NT2/D1 (cell line): Measurements from ENCODE around the gene NCBP2L.

Experiments used
- DNase-seq: peaks from one replicate; pipeline ENCODE4 v3.0.0-alpha.2; 2011; ENCODE audit warnings: low read depth, low spot score
- H3K27me3 ChIP-seq: 2 replicates; pipeline ENCODE4 v1.6.0; 2011; ENCODE audit warnings: mild to moderate bottlenecking; ENCODE audit not compliant: insufficient read length, insufficient read depth
- H3K36me3 ChIP-seq: 2 replicates; pipeline ENCODE4 v1.6.1; 2011; ENCODE audit warnings: mild to moderate bottlenecking, low read length, mixed read lengths; ENCODE audit not compliant: insufficient read depth, insufficient read length
- H3K4me1 ChIP-seq: 2 replicates; pipeline ENCODE4 v1.5.1; 2011; ENCODE audit not compliant: insufficient read depth, insufficient read length
- H3K4me3 ChIP-seq: 2 replicates; pipeline ENCODE4 v1.5.1; 2011; ENCODE audit warnings: low read depth; ENCODE audit not compliant: insufficient read length
- H3K9ac ChIP-seq: 2 replicates; pipeline ENCODE4 v1.6.0; 2011; ENCODE audit warnings: low read depth; ENCODE audit not compliant: insufficient read length
- H3K9me3 ChIP-seq: 2 replicates; pipeline ENCODE4 v1.5.1; 2011; ENCODE audit warnings: mild to moderate bottlenecking, low read length; ENCODE audit not compliant: insufficient read depth
- SUZ12 ChIP-seq: IDR thresholded peaks from 2 replicates; pipeline ENCODE4 v1.6.1; 2011; ENCODE audit not compliant: insufficient read length, insufficient read depth; ENCODE audit errors: extremely low read depth
- YY1 ChIP-seq: IDR thresholded peaks from 2 replicates; pipeline ENCODE4 v1.6.1; 2011; ENCODE audit not compliant: insufficient read length, insufficient read depth
- ZNF274 ChIP-seq: IDR thresholded peaks from 2 replicates; pipeline ENCODE4 v1.6.1; 2011; ENCODE audit warnings: mild to moderate bottlenecking, low read depth, low read length

NCBP2L gene

DNA sequence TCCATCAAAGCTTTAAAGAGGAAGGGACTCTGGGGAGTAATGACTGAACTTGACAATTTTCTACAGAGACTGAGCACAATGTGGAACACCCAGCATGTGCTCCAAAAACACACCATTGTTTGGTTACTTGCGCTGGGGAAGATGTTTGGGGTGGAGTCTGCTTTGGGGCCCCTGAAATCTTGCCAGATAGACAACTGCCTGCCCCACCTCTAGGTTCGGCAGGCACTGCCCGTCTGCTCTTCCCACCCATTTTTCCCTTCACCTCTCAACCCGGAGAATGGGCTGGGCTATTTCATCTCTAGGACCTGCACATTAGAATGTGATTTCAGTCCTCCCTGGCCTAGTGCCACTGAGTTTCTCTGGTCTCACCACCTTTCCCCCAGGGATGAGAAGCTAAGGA lies 43.8 kb upstream of the NCBP2L start:
- Histone ChIP-seq H3K9ac (no peak overlapping the region), H3K4me1 (peaks cover 24% of the 10 kb centered on the region), H3K4me3 (no peak overlapping the region), H3K36me3 (no peaks in the 10 kb centered on the region), H3K27me3 (no peaks in the 10 kb centered on the region), H3K9me3 (no peaks in the 10 kb centered on the region)
- DNase-seq, result no peak
- TF ChIP-seq SUZ12 (no peak), ZNF274 (no peak), YY1 (no peak)

DNA sequence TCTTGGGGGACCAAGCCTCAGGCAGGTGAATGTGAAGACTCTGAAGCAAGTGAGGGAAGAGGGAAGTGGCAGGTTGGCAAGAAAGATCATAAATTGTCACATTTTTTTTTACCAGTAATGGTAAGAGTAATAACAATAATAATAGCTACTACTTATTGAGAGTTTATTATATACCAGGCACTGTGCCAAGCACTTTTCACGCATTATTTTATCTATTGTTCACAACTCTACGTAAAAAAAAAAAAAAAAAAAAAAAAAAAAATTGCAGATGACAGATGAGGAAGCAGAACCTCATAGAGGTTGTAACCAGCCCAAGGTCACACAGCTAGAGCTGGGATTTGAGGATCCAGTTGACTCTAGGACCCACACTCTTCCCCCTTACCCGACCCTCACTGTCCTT lies 42.9 kb upstream of the NCBP2L start:
- Histone ChIP-seq H3K27me3 (no peaks in the 10 kb centered on the region), H3K36me3 (no peaks in the 10 kb centered on the region), H3K9ac (no peak overlapping the region), H3K9me3 (no peaks in the 10 kb centered on the region), H3K4me3 (no peak overlapping the region), H3K4me1 (peaks cover 17% of the 10 kb centered on the region)
- no peak for DNase-seq
- TF ChIP-seq ZNF274 (no peak), YY1 (no peak), SUZ12 (no peak)

DNA sequence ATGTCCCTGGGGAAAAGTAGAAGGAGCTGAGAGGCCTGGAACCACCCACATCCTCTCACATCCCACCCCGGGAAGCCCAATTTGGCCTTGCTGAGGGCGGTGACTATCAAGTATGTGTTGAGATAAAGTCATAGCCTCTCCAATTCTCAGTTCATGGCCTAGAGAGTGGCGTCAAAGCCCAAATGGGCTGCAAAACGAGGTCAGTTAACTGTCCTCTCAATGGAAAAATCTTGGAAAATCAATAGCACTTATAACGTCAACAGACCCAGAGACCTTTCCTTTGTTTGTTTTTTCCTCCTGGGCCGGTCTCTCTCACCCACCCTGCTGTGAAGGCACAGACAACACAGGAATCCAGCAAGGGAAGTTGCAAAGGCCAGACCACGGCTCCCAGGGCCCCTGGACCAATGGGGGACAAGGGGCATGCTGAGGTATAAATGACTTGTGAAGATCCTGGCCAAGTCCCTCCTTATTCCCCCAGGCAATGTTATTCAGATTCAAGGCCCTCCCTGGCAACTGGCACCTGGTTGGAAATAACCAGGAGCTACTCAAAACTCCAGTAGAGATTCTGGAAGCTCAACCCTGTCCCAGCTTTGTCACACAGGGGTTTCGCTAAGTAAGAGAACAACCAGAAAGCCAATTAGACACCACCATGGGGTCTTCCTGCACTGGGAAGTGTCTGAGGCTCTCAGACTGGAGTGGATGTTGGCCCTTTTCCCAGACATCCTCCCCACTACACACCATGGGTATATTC lies 40.6 kb upstream of the NCBP2L start:
- peaks cover 4% of the 10 kb centered on the region for H3K27me3 ChIP-seq
- H3K4me3 ChIP-seq, result no peak overlapping the region
- DNase-seq, result peak; percentile 78
- no peaks in the 10 kb centered on the region for H3K36me3 ChIP-seq
- H3K9me3 ChIP-seq, result no peaks in the 10 kb centered on the region
- peaks cover 14% of the 10 kb centered on the region for H3K4me1 ChIP-seq
- H3K9ac ChIP-seq, result no peak overlapping the region
- no peak for TF ChIP-seq SUZ12
- TF ChIP-seq YY1, result no peak
- TF ChIP-seq ZNF274, result no peak

DNA sequence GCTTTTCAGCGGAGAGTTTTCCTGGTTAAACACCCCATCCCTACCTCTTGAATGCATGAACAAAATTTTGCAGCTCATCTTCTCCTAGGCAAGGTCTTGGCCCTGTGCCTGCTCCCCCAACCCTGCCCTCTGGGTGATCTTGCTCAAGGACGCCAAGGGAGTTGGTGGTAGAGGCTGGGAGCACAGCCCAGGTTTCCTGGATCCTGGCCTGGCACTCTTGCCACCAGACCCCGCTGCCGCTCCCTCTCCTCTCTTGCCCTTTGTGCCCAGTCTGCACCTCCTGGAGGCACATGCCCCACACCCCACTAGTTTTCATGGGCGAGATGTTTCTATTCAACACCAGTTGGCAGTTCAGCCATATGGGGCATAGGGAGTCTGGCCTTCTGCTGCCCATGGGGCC lies 39.3 kb upstream of the NCBP2L start:
- H3K27me3 ChIP-seq, result peaks cover 4% of the 10 kb centered on the region
- H3K9me3 ChIP-seq, result no peaks in the 10 kb centered on the region
- TF ChIP-seq SUZ12, result no peak
- no peak for TF ChIP-seq YY1
- TF ChIP-seq ZNF274, result no peak
- H3K4me3 ChIP-seq, result no peak overlapping the region
- no peak for DNase-seq
- no peaks in the 10 kb centered on the region for H3K36me3 ChIP-seq
- no peak overlapping the region for H3K9ac ChIP-seq
- peaks cover 14% of the 10 kb centered on the region for H3K4me1 ChIP-seq

DNA sequence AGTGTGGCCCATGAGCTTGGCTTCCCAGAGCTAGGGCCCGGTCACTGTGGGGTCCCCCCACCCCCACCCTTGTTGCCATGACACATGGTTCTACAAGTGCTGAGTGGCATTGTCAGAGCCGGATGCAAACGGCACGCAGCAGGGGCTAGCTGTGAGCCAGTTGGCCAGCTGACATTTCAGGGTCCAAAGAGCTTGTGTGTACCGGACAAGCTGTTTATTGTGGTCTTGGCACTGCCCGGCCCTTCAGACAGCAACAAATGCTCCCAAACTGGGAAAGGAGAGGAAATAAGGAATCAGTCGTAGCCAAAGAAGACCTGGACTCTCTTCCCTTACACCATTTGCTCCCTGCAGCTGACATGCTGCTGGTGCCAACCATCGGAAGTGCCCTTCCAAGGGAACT lies 38.8 kb upstream of the NCBP2L start:
- no peaks in the 10 kb centered on the region for H3K36me3 ChIP-seq
- H3K9me3 ChIP-seq, result no peaks in the 10 kb centered on the region
- H3K4me1 ChIP-seq, result peaks cover 13% of the 10 kb centered on the region
- no peak overlapping the region for H3K9ac ChIP-seq
- no peak overlapping the region for H3K4me3 ChIP-seq
- peaks cover 4% of the 10 kb centered on the region for H3K27me3 ChIP-seq
- no peak for TF ChIP-seq YY1
- TF ChIP-seq ZNF274, result no peak
- TF ChIP-seq SUZ12, result no peak
- no peak for DNase-seq

DNA sequence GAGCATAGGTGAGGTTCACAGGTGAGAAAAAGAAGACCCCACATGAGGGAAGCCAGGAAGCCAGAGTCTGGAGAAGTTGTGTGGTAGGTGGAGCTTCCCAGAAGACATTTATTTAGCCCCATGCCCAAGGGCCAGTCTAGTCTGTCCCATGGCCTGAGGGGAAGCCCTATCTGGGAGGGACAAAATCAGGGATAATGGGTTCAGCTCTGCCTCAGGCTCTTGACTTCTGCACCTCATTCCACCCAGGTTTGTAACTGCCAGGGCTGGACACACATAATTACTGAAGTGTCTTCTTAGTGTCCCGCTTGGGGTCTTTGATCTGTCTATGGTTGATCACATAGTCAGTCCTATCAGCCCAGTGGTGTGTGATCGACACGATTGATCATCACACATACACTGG lies 38.0 kb upstream of the NCBP2L start:
- no peak overlapping the region for H3K9ac ChIP-seq
- TF ChIP-seq YY1 (no peak), ZNF274 (no peak), SUZ12 (no peak)
- H3K4me1 ChIP-seq, result peaks cover 13% of the 10 kb centered on the region
- DNase-seq, result no peak
- H3K36me3 ChIP-seq, result no peaks in the 10 kb centered on the region
- no peaks in the 10 kb centered on the region for H3K9me3 ChIP-seq
- H3K4me3 ChIP-seq, result no peak overlapping the region
- peaks cover 4% of the 10 kb centered on the region for H3K27me3 ChIP-seq

DNA sequence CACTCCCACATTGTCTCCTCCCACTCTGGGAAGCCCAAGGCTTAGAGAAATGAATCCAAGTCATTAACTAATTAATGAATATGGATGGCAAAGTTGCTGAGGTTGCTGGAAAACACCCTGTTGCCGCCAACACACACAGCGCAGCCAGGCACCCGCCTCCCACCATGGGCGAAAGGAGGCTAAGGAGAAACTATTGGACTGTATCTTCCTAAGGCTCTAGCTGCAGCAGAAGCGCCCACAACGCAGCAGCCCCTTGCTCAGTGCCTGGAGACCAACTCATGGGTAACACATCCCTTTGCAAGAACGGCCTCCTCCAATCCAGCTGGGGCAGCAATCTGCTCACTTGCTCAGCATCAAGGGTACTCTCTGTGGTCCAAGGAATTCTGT lies 36.1 kb upstream of the NCBP2L start:
- no peak for DNase-seq
- Histone ChIP-seq H3K27me3 (peaks cover 8% of the 10 kb centered on the region), H3K36me3 (no peaks in the 10 kb centered on the region), H3K4me3 (peak overlapping the region; percentile 13), H3K4me1 (peaks cover 9% of the 10 kb centered on the region), H3K9me3 (no peaks in the 10 kb centered on the region), H3K9ac (peak overlapping the region; percentile 63)
- TF ChIP-seq SUZ12 (no peak), ZNF274 (no peak), YY1 (no peak)
